H1 (cell line): ENCODE measurements around the gene CACNB2. TPM values are rescaled to one million over a fixed set of nuclear protein-coding genes. Genes with fewer than 3 reads are reported as not detected.

Experiments
- CTCF ChIA-PET: fragments of 300-600 bp; sonication (Branson Sonifier 250); formaldehyde crosslinking; loops from one replicate; lab custom pipeline; 2021; ENCODE audit not compliant: partially characterized antibody; lab: Charles Lee
- POLR2A ChIA-PET: fragments of 300-600 bp; sonication (Branson Sonifier 250); formaldehyde crosslinking; loops from one replicate; lab custom pipeline; 2021; ENCODE audit warnings: inconsistent platforms; ENCODE audit not compliant: partially characterized antibody; lab: Charles Lee
- DNase-seq, 2 experiments: peaks; one replicate each; pipeline versions ENCODE4 v3.0.0 to v3.0.0-alpha.2; 2010 to 2022; ENCODE audit warnings: low spot score in 2 of 2, low read depth in 1 of 2, mixed read lengths in 1 of 2
- FAIRE-seq: peaks from 2 replicates; lab custom pipeline; 2011; peaks lifted over from hg19 to GRCh38; lab: Jason Lieb, UNC
- H2AFZ ChIP-seq: 2 replicates; pipeline ENCODE4 v1.8.1; 2012; ENCODE audit warnings: low read length, inconsistent platforms
- H2AK5ac ChIP-seq: 2 replicates; pipeline ENCODE4 v1.6.1; 2013; ENCODE audit warnings: low read depth, low read length
- H2BK120ac ChIP-seq: replicated peaks from 2 replicates; pipeline ENCODE3; 2013; ENCODE audit warnings: low read depth, low read length, inconsistent platforms
- H2BK12ac ChIP-seq: 2 replicates; pipeline ENCODE4 v1.6.1; 2013; ENCODE audit warnings: low read depth, low read length
- H2BK15ac ChIP-seq: 2 replicates; pipeline ENCODE4 v1.6.1; 2013; ENCODE audit warnings: low read length
- H2BK20ac ChIP-seq: 2 replicates; pipeline ENCODE4 v1.6.1; 2013; ENCODE audit warnings: low read length
- H2BK5ac ChIP-seq: 2 replicates; pipeline ENCODE4 v1.6.1; 2013; ENCODE audit warnings: low read depth, low read length
- H3K14ac ChIP-seq: 2 replicates; pipeline ENCODE4 v1.6.1; 2013; ENCODE audit warnings: inconsistent platforms; ENCODE audit not compliant: insufficient read length
- H3K18ac ChIP-seq: 2 replicates; pipeline ENCODE4 v1.6.1; 2013; ENCODE audit warnings: low read length; ENCODE audit errors: extremely low read depth
- H3K23ac ChIP-seq: 2 replicates; pipeline ENCODE4 v1.6.1; 2013; ENCODE audit warnings: inconsistent platforms; ENCODE audit not compliant: insufficient read length
- H3K23me2 ChIP-seq: 2 replicates; pipeline ENCODE4 v1.6.1; 2013; ENCODE audit warnings: low read depth, low read length
- H3K27ac ChIP-seq: 2 replicates; pipeline ENCODE4 v1.6.1; 2011; ENCODE audit warnings: low read depth, low read length, inconsistent platforms
- H3K27me3 ChIP-seq, 4 experiments: replicated peaks in 1 of 4; 1 replicate in 1 of 4; 2 replicates in 3 of 4; pipeline versions ENCODE4 v1.6.1 to v1.8.1; 2011 to 2013; ENCODE audit warnings: low read length in 3 of 4, mild to moderate bottlenecking in 3 of 4, inconsistent platforms in 2 of 4, mixed read lengths in 2 of 4, moderate library complexity in 1 of 4; ENCODE audit not compliant: control insufficient read depth in 3 of 4, insufficient read depth in 3 of 4; ENCODE audit errors: extremely low read depth in 1 of 4
- H3K36me3 ChIP-seq, 4 experiments: 2 replicates each; pipeline versions ENCODE4 v1.6.1 to v1.8.1; 2011 to 2013; ENCODE audit warnings: mild to moderate bottlenecking in 4 of 4, low read length in 3 of 4, moderate library complexity in 2 of 4, control low read depth in 1 of 4, inconsistent platforms in 1 of 4; ENCODE audit not compliant: insufficient read depth in 4 of 4, control insufficient read depth in 2 of 4
- H3K4ac ChIP-seq: replicated peaks from 2 replicates; pipeline ENCODE3; 2013; ENCODE audit warnings: low read length, low read depth, mixed read lengths, inconsistent platforms; ENCODE audit not compliant: insufficient read length
- H3K4me1 ChIP-seq, 4 experiments: replicated peaks in 1 of 4; 1 replicate in 1 of 4; 2 replicates in 3 of 4; pipeline versions ENCODE4 v1.6.1 to v1.8.1; 2011 to 2013; ENCODE audit warnings: low read length in 3 of 4, inconsistent platforms in 2 of 4, mixed read lengths in 1 of 4; ENCODE audit not compliant: insufficient read depth in 4 of 4, control insufficient read depth in 3 of 4
- H3K4me2 ChIP-seq, 2 experiments: 2 replicates each; pipeline versions ENCODE4 v1.6.1 to v1.8.1; 2011 to 2013; ENCODE audit warnings: low read depth in 2 of 2, low read length in 2 of 2, control low read depth in 1 of 2, inconsistent platforms in 1 of 2, mild to moderate bottlenecking in 1 of 2; ENCODE audit not compliant: insufficient read depth in 1 of 2
- H3K4me3 ChIP-seq, 4 experiments: fragments of 200-600, 300-600 bp in 1 of 4; sonication (generic), shearing (Covaris generic), sonication (Bioruptor Twin) in 1 of 4; 2 replicates each; pipeline versions ENCODE4 v1.5.1 to v1.8.1; 2011 to 2016; ENCODE audit warnings: low read length in 4 of 4, low read depth in 3 of 4, control low read depth in 2 of 4, inconsistent platforms in 2 of 4, mild to moderate bottlenecking in 2 of 4, mixed read lengths in 1 of 4, moderate library complexity in 1 of 4; ENCODE audit not compliant: insufficient read depth in 2 of 4; ENCODE audit errors: extremely low read depth in 1 of 4
- H3K56ac ChIP-seq: replicated peaks from 2 replicates; pipeline ENCODE3; 2013; ENCODE audit warnings: low read depth, mild to moderate bottlenecking, mixed read lengths, low read length, inconsistent platforms; ENCODE audit not compliant: insufficient read length
- H3K79me1 ChIP-seq: 2 replicates; pipeline ENCODE4 v1.6.1; 2013; ENCODE audit warnings: low read depth, low read length, control low read depth
- H3K79me2 ChIP-seq, 2 experiments: 2 replicates each; pipeline versions ENCODE4 v1.6.1 to v1.8.1; 2012 to 2013; ENCODE audit warnings: low read length in 2 of 2, mild to moderate bottlenecking in 2 of 2, inconsistent platforms in 1 of 2; ENCODE audit not compliant: insufficient read depth in 2 of 2, control insufficient read depth in 1 of 2
- H3K9ac ChIP-seq, 4 experiments: replicated peaks in 1 of 4; 1 replicate in 1 of 4; 2 replicates in 3 of 4; pipeline versions ENCODE4 v1.6.1 to v1.8.1; 2011 to 2013; ENCODE audit warnings: low read depth in 3 of 4, low read length in 3 of 4, control low read depth in 2 of 4, mild to moderate bottlenecking in 2 of 4, moderate library complexity in 2 of 4, inconsistent platforms in 1 of 4; ENCODE audit errors: extremely low read depth in 1 of 4
- H3K9me3 ChIP-seq, 2 experiments: 2 replicates each; pipeline versions ENCODE4 v1.6.1 to v1.8.1; 2012 to 2013; ENCODE audit warnings: mild to moderate bottlenecking in 2 of 2, moderate library complexity in 2 of 2, control low read depth in 1 of 2, inconsistent platforms in 1 of 2, low read depth in 1 of 2, low read length in 1 of 2, mixed read lengths in 1 of 2; ENCODE audit not compliant: insufficient read depth in 2 of 2
- H4K20me1 ChIP-seq, 2 experiments: replicated peaks in 1 of 2; 2 replicates each; pipeline versions ENCODE3 to v1.8.1; 2011 to 2013; ENCODE audit warnings: inconsistent platforms in 2 of 2, low read length in 2 of 2, mild to moderate bottlenecking in 1 of 2; ENCODE audit not compliant: insufficient read depth in 2 of 2, control insufficient read depth in 1 of 2
- H4K5ac ChIP-seq: 2 replicates; pipeline ENCODE4 v1.6.1; 2013; ENCODE audit warnings: low read length, low read depth, mixed read lengths, inconsistent platforms; ENCODE audit not compliant: insufficient read length
- H4K8ac ChIP-seq: 2 replicates; pipeline ENCODE4 v1.8.0; 2013; ENCODE audit warnings: mild to moderate bottlenecking, moderate library complexity, low read length, inconsistent platforms; ENCODE audit not compliant: insufficient read depth; ENCODE audit errors: extremely low read depth
- H4K91ac ChIP-seq: replicated peaks from 2 replicates; pipeline ENCODE3; 2013; ENCODE audit warnings: low read length, mixed read lengths, inconsistent platforms; ENCODE audit not compliant: insufficient read length
- CHD1 ChIP-seq: IDR thresholded peaks from 2 replicates; pipeline ENCODE4 v1.6.1; 2012; ENCODE audit warnings: low read depth, low read length, improper control_type of control experiment
- GABPA ChIP-seq: IDR thresholded peaks from 2 replicates; pipeline ENCODE4 v1.6.1; 2011; ENCODE audit warnings: mild to moderate bottlenecking, low read length, moderate library complexity, borderline replicate concordance; ENCODE audit not compliant: insufficient read depth
- KDM5A ChIP-seq: fragments of 200-600 bp; IDR thresholded peaks from 2 replicates; pipeline ENCODE4 v1.7.1; 2012; ENCODE audit warnings: mild to moderate bottlenecking, low read length, inconsistent platforms, mixed read lengths
- TBP ChIP-seq: IDR thresholded peaks from 2 replicates; pipeline ENCODE4 v1.6.1; 2011; ENCODE audit warnings: low read depth, low read length, improper control_type of control experiment
- WGBS, 2 experiments: shearing (Covaris generic) in 1 of 2; methylation state at CpG; one replicate each; pipeline versions ENCODE4 v1.1.6 to v1.1.7; 2013 to 2015; ENCODE audit warnings: low lambda C conversion rate in 2 of 2, mixed read lengths in 2 of 2, inconsistent platforms in 1 of 2, low coverage in 1 of 2, missing lambda C conversion rate in 1 of 2; ENCODE audit not compliant: insufficient replicate concordance in 2 of 2, insufficient coverage in 1 of 2, insufficient read length in 1 of 2; ENCODE audit errors: extremely low coverage in 1 of 2, missing lambda C conversion rate in 1 of 2; 5-methylcytosine and 5-hydroxymethylcytosine counted together
- polyA plus RNA-seq, 7 experiments: library from polyadenylated mRNA; depleted of rRNA in 3 of 7; stranded (reverse) in 5 of 7; unstranded in 2 of 7; fragments of >200 nt in 5 of 7; fragments of 200-250 nt in 2 of 7; gene quantifications; 1 replicate in 5 of 7; 2 replicates in 1 of 7; 4 replicates in 1 of 7; pipeline versions ENCODE4 v1.2.1 to v1.2.3, GENCODE V29; 2011 to 2013; ENCODE audit warnings: missing spikeins in 2 of 7, mixed read lengths in 2 of 7
- total RNA-seq: library from RNA; stranded (reverse); fragmentation: NEBNext Ultra II Directional; extraction: Animal tissue kit (Norgen Biotek cat#: 25700); gene quantifications from 2 replicates; pipeline ENCODE4 v1.2.1, GENCODE V29; 2021

The CACNB2 gene
- total and polyA plus RNA-seq, 2 of the 8 experiments (the other 6 are each of a cell fraction or from before 2014, with no cell fraction given), result 2.4 to 3.2 TPM

DNA sequence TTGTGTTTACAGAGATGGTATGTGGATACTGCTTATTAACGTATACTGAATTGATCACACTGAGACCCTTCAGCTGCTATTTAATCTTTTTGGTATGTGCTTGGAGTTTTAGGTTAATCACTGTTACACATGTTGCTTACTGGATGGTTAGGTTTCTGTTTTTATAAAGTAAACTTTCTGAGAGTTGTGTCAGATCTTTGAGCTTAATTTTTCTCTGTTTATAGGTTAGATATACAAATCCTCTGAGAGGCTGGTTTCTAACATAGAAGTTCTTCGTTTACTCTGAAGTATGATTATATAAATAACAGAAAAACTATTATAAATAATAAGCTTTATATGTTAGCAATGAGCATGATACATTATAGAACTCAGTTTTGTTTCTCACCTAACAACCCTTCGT lies 388.1 kb downstream of the CACNB2 start:
- H3K4me2 ChIP-seq, result no peak overlapping the region
- H3K4me3 ChIP-seq, result no peak overlapping the region
- WGBS, 2 experiments, result 94% methylated on average over 3 of the region's 3 CpGs; no CpG with 5 or more reads in 1 of the 2 experiments
- FAIRE-seq, result no peak
- no peak overlapping the region for H2BK5ac ChIP-seq
- no peak overlapping the region for H2AK5ac ChIP-seq
- H3K14ac ChIP-seq, result no peak overlapping the region
- H3K27ac ChIP-seq, result no peak overlapping the region
- no peak overlapping the region for H3K18ac ChIP-seq
- TF ChIP-seq CHD1, result no peak
- no peak for TF ChIP-seq KDM5A
- TF ChIP-seq GABPA, result no peak
- TF ChIP-seq TBP, result no peak
- TF ChIP-seq, all 59 proteins: peak for 0
- H3K9me3 ChIP-seq, result peaks cover 5 to 6% of the 10 kb centered on the region in 2 experiments; a peak in 1 of 4 replicates
- no peak overlapping the region for H2BK120ac ChIP-seq
- H3K9ac ChIP-seq, result no peak overlapping the region
- H3K23me2 ChIP-seq, result no peaks in the 10 kb centered on the region
- H3K79me1 ChIP-seq, result no peaks in the 10 kb centered on the region
- H3K36me3 ChIP-seq, result peaks cover 0 to 5% (median 0%) of the 10 kb centered on the region in 4 experiments; a peak in 3 of 8 replicates
- no peaks in the 10 kb centered on the region for H3K27me3 ChIP-seq
- H4K5ac ChIP-seq, result no peak overlapping the region
- no peaks in the 10 kb centered on the region for H4K20me1 ChIP-seq
- H2AFZ ChIP-seq, result no peak overlapping the region
- H3K4ac ChIP-seq, result no peak overlapping the region
- H3K79me2 ChIP-seq, result no peaks in the 10 kb centered on the region
- no peak overlapping the region for H2BK15ac ChIP-seq
- no peak overlapping the region for H4K8ac ChIP-seq
- POLR2A ChIA-PET, result interaction anchor here (0.9 kb wide), 1 partner anchor 10 kb away, joined by 3 read pairs; no protein-coding TSS in a partner anchor
- no peak overlapping the region for H4K91ac ChIP-seq
- H2BK20ac ChIP-seq, result no peak overlapping the region
- H3K56ac ChIP-seq, result no peak overlapping the region
- CTCF ChIA-PET, result no interaction called here
- no peak overlapping the region for H3K23ac ChIP-seq
- DNase-seq, result no peak
- H3K4me1 ChIP-seq, result no peaks in the 10 kb centered on the region
- no peak overlapping the region for H2BK12ac ChIP-seq
